B cell (primary cell): Measurements from ENCODE around the gene STX8. TPM values are rescaled to one million over a fixed set of nuclear protein-coding genes. Genes with fewer than 3 reads are reported as not detected.

Experiments
- ATAC-seq: fragments of 200-7000 bp; cut with Tn5 transposase; one replicate; pipeline ENCODE4 v1.10.0; 2021; ENCODE audit warnings: low read depth, mild to moderate bottlenecking, moderate number of reproducible peaks, moderate library complexity
- CTCF ChIA-PET: fragments of 350-600 bp; sonication (Branson Sonifier 250); formaldehyde crosslinking; loops from one replicate; lab custom pipeline; 2021; ENCODE audit warnings: antibody characterized with exemption, inconsistent platforms; lab: Charles Lee
- POLR2A ChIA-PET: fragments of 350-600 bp; sonication (Branson Sonifier 250); formaldehyde crosslinking; loops from one replicate; lab custom pipeline; 2021; ENCODE audit warnings: antibody characterized with exemption; lab: Charles Lee
- DNase-seq: peaks from one replicate; pipeline ENCODE4 v3.0.0; 2013
- H2AFZ ChIP-seq: 2 replicates; pipeline ENCODE4 v1.6.1; 2012; ENCODE audit warnings: mild to moderate bottlenecking, low read depth, low read length; ENCODE audit not compliant: insufficient read depth, poor library complexity, severe bottlenecking
- H3K27ac ChIP-seq, 2 donors: 1 replicate in 1 of 2; 2 replicates in 1 of 2; pipeline ENCODE4 v1.5.1; 2012 to 2013; ENCODE audit warnings: low read length in 2 of 2, mild to moderate bottlenecking in 2 of 2, moderate library complexity in 1 of 2
- H3K27me3 ChIP-seq, 4 experiments: fragments of 200-600 bp in 1 of 4; sonication (generic) in 1 of 4; replicated peaks in 1 of 4; 1 replicate in 2 of 4; 2 replicates in 2 of 4; pipeline versions ENCODE4 v1.6.1 to v1.7.0; 2013 to 2016; ENCODE audit warnings: low read length in 3 of 4, mild to moderate bottlenecking in 2 of 4, mixed read lengths in 1 of 4, moderate library complexity in 1 of 4; ENCODE audit not compliant: insufficient read depth in 4 of 4, control insufficient read depth in 3 of 4; ENCODE audit errors: control extremely low read depth in 1 of 4
- H3K36me3 ChIP-seq, 2 experiments: replicated peaks in 1 of 2; 1 replicate in 1 of 2; 2 replicates in 1 of 2; pipeline versions ENCODE4 v1.6.1 to v1.7.1; 2013; ENCODE audit warnings: low read length in 1 of 2; ENCODE audit not compliant: insufficient read depth in 2 of 2, control insufficient read depth in 1 of 2; ENCODE audit errors: control extremely low read depth in 1 of 2, extremely low read depth in 1 of 2
- H3K4me1 ChIP-seq, 2 donors: fragments of 200-600 bp in 1 of 2; sonication (generic) in 1 of 2; 1 replicate in 1 of 2; 2 replicates in 1 of 2; pipeline versions ENCODE4 v1.5.1 to v1.6.1; 2013 to 2017; ENCODE audit warnings: low read length in 2 of 2; ENCODE audit not compliant: control insufficient read depth in 2 of 2, insufficient read depth in 2 of 2
- H3K4me2 ChIP-seq: replicated peaks from 2 replicates; pipeline ENCODE3; 2012; ENCODE audit warnings: mild to moderate bottlenecking, low read depth, low read length; ENCODE audit not compliant: poor library complexity, severe bottlenecking
- H3K4me3 ChIP-seq, 5 experiments: fragments of 200-600 bp in 1 of 5; sonication (generic) in 1 of 5; 1 replicate in 3 of 5; 2 replicates in 2 of 5; pipeline versions ENCODE4 v1.5.1 to v1.7.0; 2011 to 2016; ENCODE audit warnings: low read length in 4 of 5, mild to moderate bottlenecking in 4 of 5, low read depth in 2 of 5, control low read depth in 1 of 5, moderate library complexity in 1 of 5; ENCODE audit not compliant: insufficient read depth in 1 of 5; ENCODE audit errors: control extremely low read depth in 1 of 5, extremely low read depth in 1 of 5
- H3K79me2 ChIP-seq: fragments of 200-600 bp; sonication (generic); one replicate; pipeline ENCODE4 v1.6.0; 2016; ENCODE audit warnings: low read length; ENCODE audit not compliant: control insufficient read depth, insufficient read depth
- H3K9ac ChIP-seq: fragments of 200-600 bp; sonication (generic); 2 replicates; pipeline ENCODE4 v1.6.1; 2017; ENCODE audit warnings: mild to moderate bottlenecking, low read length, moderate library complexity
- H3K9me3 ChIP-seq, 3 donors: one replicate each; pipeline versions ENCODE4 v1.6.1 to v1.7.1; 2013; ENCODE audit warnings: low read length in 2 of 3; ENCODE audit not compliant: control insufficient read depth in 2 of 3, insufficient read depth in 1 of 3; ENCODE audit errors: control extremely low read depth in 1 of 3
- H4K20me1 ChIP-seq: 2 replicates; pipeline ENCODE4 v1.6.0; 2012; ENCODE audit warnings: mild to moderate bottlenecking, low read length; ENCODE audit not compliant: insufficient read depth, control insufficient read depth, poor library complexity, severe bottlenecking
- H3K27ac Mint-ChIP-seq: one replicate; pipeline ENCODE4 v1.8.0; 2021; ENCODE audit warnings: mixed read lengths
- H3K27me3 Mint-ChIP-seq: one replicate; pipeline ENCODE4 v1.8.0; 2021; ENCODE audit warnings: mixed read lengths
- H3K4me1 Mint-ChIP-seq: one replicate; pipeline ENCODE4 v1.8.0; 2021; ENCODE audit warnings: mixed read lengths
- H3K4me3 Mint-ChIP-seq: one replicate; pipeline ENCODE4 v1.8.0; 2021; ENCODE audit warnings: mixed read lengths
- H3K9me3 Mint-ChIP-seq: one replicate; pipeline ENCODE4 v1.8.0; 2022; ENCODE audit warnings: mixed read lengths; ENCODE audit not compliant: insufficient read depth
- EZH2 ChIP-seq: IDR thresholded peaks from 2 replicates; pipeline ENCODE4 v1.6.1; 2012; ENCODE audit warnings: borderline replicate concordance, low read depth, mild to moderate bottlenecking, moderate library complexity, low read length; ENCODE audit not compliant: insufficient read depth, poor library complexity, severe bottlenecking
- WGBS: methylation state at CpG from one replicate; pipeline ENCODE4 v1.1.5; 2013; ENCODE audit warnings: missing lambda C conversion rate; ENCODE audit not compliant: insufficient coverage; 5-methylcytosine and 5-hydroxymethylcytosine counted together
- intact Hi-C: fragments of 100-400 bp; cut with micrococcal nuclease; formaldehyde crosslinking; loops from one replicate; pipeline ENCODE4 v1.10.0; 2022
- polyA plus RNA-seq: library from polyadenylated mRNA; depleted of rRNA; stranded (reverse); fragments of >200 nt; gene quantifications from 2 replicates; pipeline ENCODE4 v1.2.3, GENCODE V29; 2012
- total RNA-seq, 2 donors: library from RNA; stranded (reverse); fragments of 120-200 nt in 1 of 2; gene quantifications; 1 replicate in 1 of 2; 2 replicates in 1 of 2; pipeline versions ENCODE4 v1.2.3 to v1.2.4, GENCODE V29; 2013 to 2022
- TF ChIP-seq, protein P1 (sequence below): fragments of 200-600 bp; IDR thresholded peaks from one replicate; pipeline ENCODE4 v1.8.0; 2022; ENCODE audit warnings: antibody characterized with exemption, mild to moderate bottlenecking

The STX8 gene
- total and polyA plus RNA-seq, 2 donors (not counting 1 experiment from before 2014, with no cell fraction given) = 35.8 to 61.5 TPM

DNA sequence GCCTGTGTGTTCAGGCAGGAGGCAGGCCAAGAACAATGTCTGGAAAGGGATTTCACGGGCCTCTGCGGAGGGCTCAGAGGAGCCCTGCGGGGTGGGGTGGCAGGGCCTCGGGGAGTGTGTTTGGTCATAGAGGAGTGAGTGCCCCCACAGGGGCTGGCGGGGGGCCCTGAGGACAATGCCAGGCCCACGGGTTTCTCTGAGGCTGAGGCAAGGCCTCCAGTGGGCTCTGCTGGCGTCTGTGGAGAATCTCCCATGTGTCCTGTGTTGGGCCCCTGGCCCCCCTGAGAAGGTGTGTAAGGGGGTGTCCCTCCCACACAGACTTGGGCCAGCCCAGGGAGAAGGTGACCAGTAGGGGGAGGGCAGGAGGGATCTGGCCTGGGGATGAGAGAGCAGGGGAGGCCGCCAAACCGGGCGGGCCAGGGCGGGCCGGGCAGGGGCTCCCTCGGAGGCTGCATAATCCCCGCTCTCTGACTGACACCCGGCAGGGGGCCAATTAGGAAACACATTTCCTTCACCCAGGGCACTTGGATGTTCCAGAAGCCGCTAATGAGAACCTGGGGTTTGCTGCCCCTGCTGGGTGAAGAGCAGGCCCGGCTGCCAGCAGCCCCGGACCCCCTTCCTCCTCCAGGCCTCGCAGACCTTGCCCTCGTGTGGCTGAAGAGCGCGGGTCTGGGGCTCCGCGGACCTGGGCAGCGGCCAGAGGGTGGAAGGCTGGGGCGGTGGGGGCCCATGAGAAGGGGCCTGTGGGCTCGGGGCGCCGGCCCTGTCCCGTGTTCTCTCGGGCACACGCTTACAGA, 350.1 kb downstream of the STX8 start:
- Histone ChIP-seq H3K27me3 (no peaks in the 10 kb centered on the region), H3K4me3 (no peak overlapping the region), H3K4me2 (no peak overlapping the region), H3K36me3 (no peaks in the 10 kb centered on the region), H3K27ac (no peak overlapping the region), H4K20me1 (no peaks in the 10 kb centered on the region), H3K79me2 (no peaks in the 10 kb centered on the region), H2AFZ (no peak overlapping the region), H3K4me1 (peaks cover 0 to 5% of the 10 kb centered on the region in 2 donors), H3K9ac (no peak overlapping the region), H3K9me3 (peaks cover 0 to 4% (median 0%) of the 10 kb centered on the region in 3 donors)
- Mint-ChIP-seq H3K27me3 (peaks cover 3% of the 10 kb centered on the region), H3K4me3 (no peak overlapping the region), H3K27ac (no peak overlapping the region), H3K9me3 (no peaks in the 10 kb centered on the region), H3K4me1 (no peaks in the 10 kb centered on the region)
- ChIA-PET CTCF (no interaction called here), POLR2A (no interaction called here)
- DNase-seq (no peak), ATAC-seq (no peak)
- TF ChIP-seq, protein P1, sequence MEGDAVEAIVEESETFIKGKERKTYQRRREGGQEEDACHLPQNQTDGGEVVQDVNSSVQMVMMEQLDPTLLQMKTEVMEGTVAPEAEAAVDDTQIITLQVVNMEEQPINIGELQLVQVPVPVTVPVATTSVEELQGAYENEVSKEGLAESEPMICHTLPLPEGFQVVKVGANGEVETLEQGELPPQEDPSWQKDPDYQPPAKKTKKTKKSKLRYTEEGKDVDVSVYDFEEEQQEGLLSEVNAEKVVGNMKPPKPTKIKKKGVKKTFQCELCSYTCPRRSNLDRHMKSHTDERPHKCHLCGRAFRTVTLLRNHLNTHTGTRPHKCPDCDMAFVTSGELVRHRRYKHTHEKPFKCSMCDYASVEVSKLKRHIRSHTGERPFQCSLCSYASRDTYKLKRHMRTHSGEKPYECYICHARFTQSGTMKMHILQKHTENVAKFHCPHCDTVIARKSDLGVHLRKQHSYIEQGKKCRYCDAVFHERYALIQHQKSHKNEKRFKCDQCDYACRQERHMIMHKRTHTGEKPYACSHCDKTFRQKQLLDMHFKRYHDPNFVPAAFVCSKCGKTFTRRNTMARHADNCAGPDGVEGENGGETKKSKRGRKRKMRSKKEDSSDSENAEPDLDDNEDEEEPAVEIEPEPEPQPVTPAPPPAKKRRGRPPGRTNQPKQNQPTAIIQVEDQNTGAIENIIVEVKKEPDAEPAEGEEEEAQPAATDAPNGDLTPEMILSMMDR = no peak
- TF ChIP-seq EZH2 = no peak
- intact Hi-C loops = no loop called here
- WGBS = 91% methylated on average over 27 of the region's 32 CpGs

DNA sequence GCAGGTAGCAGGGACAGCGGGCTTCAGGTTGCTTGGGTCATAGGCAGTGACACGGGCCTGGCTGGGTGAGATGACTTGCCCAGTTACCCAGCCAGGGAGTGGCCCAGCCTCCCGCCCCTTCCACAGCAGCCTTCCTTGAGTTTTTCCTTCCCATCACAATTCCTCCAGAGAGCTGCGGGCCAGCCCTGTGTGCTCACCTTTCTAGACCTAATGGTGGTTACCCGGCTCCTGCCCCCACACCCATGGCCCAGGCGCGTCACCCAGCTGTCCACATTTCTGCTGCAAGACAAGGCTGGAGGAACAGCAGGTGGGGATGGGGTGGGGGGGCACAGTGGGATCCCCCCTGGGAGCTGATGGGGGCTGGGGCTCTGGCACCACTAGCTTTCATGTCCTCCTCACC, 351.1 kb downstream of the STX8 start:
- H4K20me1 ChIP-seq = no peaks in the 10 kb centered on the region
- no peak overlapping the region for H3K27ac Mint-ChIP-seq
- ChIA-PET POLR2A (no interaction called here), CTCF (no interaction called here)
- no peak overlapping the region for H3K4me3 ChIP-seq
- no peak overlapping the region for H2AFZ ChIP-seq
- H3K27me3 ChIP-seq = no peaks in the 10 kb centered on the region
- 97% methylated on average over 4 of the region's 7 CpGs for WGBS
- H3K36me3 ChIP-seq = no peaks in the 10 kb centered on the region
- H3K9me3 ChIP-seq = peaks cover 0 to 4% (median 0%) of the 10 kb centered on the region in 3 donors
- H3K9ac ChIP-seq = no peak overlapping the region
- H3K9me3 Mint-ChIP-seq = no peaks in the 10 kb centered on the region
- peaks cover 3% of the 10 kb centered on the region for H3K27me3 Mint-ChIP-seq
- no peaks in the 10 kb centered on the region for H3K4me1 Mint-ChIP-seq
- TF ChIP-seq, protein P1 = no peak
- no peak for TF ChIP-seq EZH2
- H3K4me3 Mint-ChIP-seq = no peak overlapping the region
- peaks cover 0 to 5% of the 10 kb centered on the region in 2 donors for H3K4me1 ChIP-seq
- no peak overlapping the region for H3K4me2 ChIP-seq
- ATAC-seq (no peak), DNase-seq (no peak)
- no peak overlapping the region for H3K27ac ChIP-seq
- intact Hi-C loops = no loop called here
- H3K79me2 ChIP-seq = no peaks in the 10 kb centered on the region
